ENCODE measurements around the gene MALRD1. TPM values are rescaled to one million over a fixed set of nuclear protein-coding genes. Genes with fewer than 3 reads are reported as not detected.
A peak's percentile ranks its signal among the peaks of the same experiment; 100 is the strongest.

Gene MALRD1
- total RNA-seq, 1 experiment from 2014 or later, result 8.2 TPM

DNA sequence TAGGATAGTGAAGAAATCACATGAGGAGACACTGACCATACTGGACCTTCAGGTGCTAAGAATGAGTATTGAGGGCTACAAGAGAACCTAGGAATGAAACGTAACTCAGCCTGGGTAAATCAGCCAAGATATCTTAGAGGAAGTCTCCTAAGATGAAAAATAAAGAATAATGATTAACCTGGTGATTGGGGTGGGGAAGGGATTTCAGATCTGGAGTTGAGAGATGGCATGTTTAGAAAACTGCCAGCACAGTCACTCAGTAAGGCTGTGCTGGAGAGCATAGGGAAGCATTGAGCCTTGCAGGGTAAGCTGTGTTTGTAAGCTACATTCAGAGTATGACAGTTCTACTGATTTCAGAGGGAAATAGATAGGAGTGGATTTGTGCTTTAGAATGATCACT lies 1.9 kb upstream of the MALRD1 start:
- Mint-ChIP-seq H3K27ac (ENCODE audit: unreplicated experiment) (peak overlapping the region; percentile 7), H3K9me3 (ENCODE audit: unreplicated experiment) (no peaks in the 10 kb centered on the region), H3K4me3 (ENCODE audit: unreplicated experiment) (peak overlapping the region; percentile 1), H3K36me3 (ENCODE audit: insufficient read depth, unreplicated experiment) (no peaks in the 10 kb centered on the region), H3K4me1 (ENCODE audit: low read depth, unreplicated experiment) (peaks cover 26% of the 10 kb centered on the region), H3K27me3 (ENCODE audit: insufficient read depth, unreplicated experiment) (no peaks in the 10 kb centered on the region)
- Histone ChIP-seq H3K4me1 (peaks cover 11% of the 10 kb centered on the region), H3K4me3 (ENCODE audit: low read depth, low read length) (no peak overlapping the region), H3K9me3 (no peaks in the 10 kb centered on the region), H3K27me3 (replicated peaks; ENCODE audit: control insufficient read depth, insufficient read depth, low read length) (no peaks in the 10 kb centered on the region), H3K36me3 (ENCODE audit: control insufficient read depth, insufficient read depth, low read length) (peaks cover 3% of the 10 kb centered on the region)
- POLR2A ChIA-PET, result no interaction called here
- TF ChIP-seq, protein P1, sequence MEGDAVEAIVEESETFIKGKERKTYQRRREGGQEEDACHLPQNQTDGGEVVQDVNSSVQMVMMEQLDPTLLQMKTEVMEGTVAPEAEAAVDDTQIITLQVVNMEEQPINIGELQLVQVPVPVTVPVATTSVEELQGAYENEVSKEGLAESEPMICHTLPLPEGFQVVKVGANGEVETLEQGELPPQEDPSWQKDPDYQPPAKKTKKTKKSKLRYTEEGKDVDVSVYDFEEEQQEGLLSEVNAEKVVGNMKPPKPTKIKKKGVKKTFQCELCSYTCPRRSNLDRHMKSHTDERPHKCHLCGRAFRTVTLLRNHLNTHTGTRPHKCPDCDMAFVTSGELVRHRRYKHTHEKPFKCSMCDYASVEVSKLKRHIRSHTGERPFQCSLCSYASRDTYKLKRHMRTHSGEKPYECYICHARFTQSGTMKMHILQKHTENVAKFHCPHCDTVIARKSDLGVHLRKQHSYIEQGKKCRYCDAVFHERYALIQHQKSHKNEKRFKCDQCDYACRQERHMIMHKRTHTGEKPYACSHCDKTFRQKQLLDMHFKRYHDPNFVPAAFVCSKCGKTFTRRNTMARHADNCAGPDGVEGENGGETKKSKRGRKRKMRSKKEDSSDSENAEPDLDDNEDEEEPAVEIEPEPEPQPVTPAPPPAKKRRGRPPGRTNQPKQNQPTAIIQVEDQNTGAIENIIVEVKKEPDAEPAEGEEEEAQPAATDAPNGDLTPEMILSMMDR (IDR thresholded peaks at IDR 0.05; ENCODE audit: insufficient read depth in 1 of 2, low read depth in 1 of 2, low read length in 1 of 2, severe bottlenecking in 1 of 2, unreplicated experiment in 1 of 2), result no peak
- intact Hi-C loops (cut with micrococcal nuclease; ENCODE audit: unreplicated experiment), result loop anchor here (5.0 kb wide), 1 partner anchor 359 kb away; no protein-coding TSS in a partner anchor
- no peak for DNase-seq
- BruUV-seq (replicated peaks), result no TSS peak
- CTCF ChIA-PET, result no interaction called here

GRCh38 chr10:19048891-19049290 lies 290 bp downstream of the MALRD1 start:
- Mint-ChIP-seq H3K4me3 (ENCODE audit: unreplicated experiment) (peak overlapping the region; percentile 64), H3K4me1 (ENCODE audit: low read depth, unreplicated experiment) (peaks cover 26% of the 10 kb centered on the region), H3K36me3 (ENCODE audit: insufficient read depth, unreplicated experiment) (peaks cover 10% of the 10 kb centered on the region), H3K9me3 (ENCODE audit: unreplicated experiment) (peaks cover 13% of the 10 kb centered on the region), H3K27ac (ENCODE audit: unreplicated experiment) (peak overlapping the region; percentile 13), H3K27me3 (ENCODE audit: insufficient read depth, unreplicated experiment) (no peaks in the 10 kb centered on the region)
- TF ChIP-seq, protein P1 (IDR thresholded peaks at IDR 0.05; ENCODE audit: insufficient read depth in 1 of 2, low read depth in 1 of 2, low read length in 1 of 2, severe bottlenecking in 1 of 2, unreplicated experiment in 1 of 2), result no peak
- H3K36me3 ChIP-seq (ENCODE audit: control insufficient read depth, insufficient read depth, low read length), result peaks cover 7% of the 10 kb centered on the region
- POLR2A ChIA-PET, result no interaction called here
- no peaks in the 10 kb centered on the region for H3K27me3 ChIP-seq (replicated peaks; ENCODE audit: control insufficient read depth, insufficient read depth, low read length)
- peak overlapping the region; percentile 27 for H3K4me3 ChIP-seq (ENCODE audit: low read depth, low read length)
- H3K9me3 ChIP-seq, result no peaks in the 10 kb centered on the region
- DNase-seq, result peak in 1 of 2 experiments; percentile 26
- intact Hi-C loops (cut with micrococcal nuclease; ENCODE audit: unreplicated experiment), result loop anchor here (1.0 to 5.0 kb wide), 4 partner anchors 9 to 362 kb away; no protein-coding TSS in a partner anchor
- CTCF ChIA-PET, result interaction anchor here (0.5 kb wide), 1 partner anchor 11 kb away, joined by 3 read pairs; no protein-coding TSS in a partner anchor
- H3K4me1 ChIP-seq, result peaks cover 11% of the 10 kb centered on the region
- TSS peak; percentile 58 for BruUV-seq (replicated peaks)

DNA sequence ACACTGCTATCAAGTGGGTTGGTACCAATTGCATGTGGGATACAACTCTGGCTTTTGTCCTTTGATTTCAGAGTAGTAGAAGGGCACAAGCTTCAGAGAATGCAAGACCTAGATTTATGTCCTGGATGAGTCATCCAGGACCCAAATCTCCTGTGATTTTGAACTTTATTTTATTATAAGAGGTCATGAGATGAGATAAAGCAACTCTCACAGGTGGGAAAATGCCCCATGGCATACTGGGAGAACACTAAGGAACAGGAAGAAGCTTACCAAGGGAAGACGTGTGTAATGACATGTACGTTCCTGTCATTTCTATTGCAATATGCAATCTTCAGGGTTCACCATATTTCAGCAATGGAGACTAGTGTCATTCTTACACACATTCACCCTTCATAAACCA lies 966 bp downstream of the MALRD1 start:
- Mint-ChIP-seq H3K36me3 (ENCODE audit: insufficient read depth, unreplicated experiment) (peaks cover 10% of the 10 kb centered on the region), H3K27ac (ENCODE audit: unreplicated experiment) (peak overlapping the region; percentile 13), H3K4me1 (ENCODE audit: low read depth, unreplicated experiment) (peaks cover 30% of the 10 kb centered on the region), H3K9me3 (ENCODE audit: unreplicated experiment) (peaks cover 13% of the 10 kb centered on the region), H3K4me3 (ENCODE audit: unreplicated experiment) (peak overlapping the region; percentile 64), H3K27me3 (ENCODE audit: insufficient read depth, unreplicated experiment) (no peaks in the 10 kb centered on the region)
- TF ChIP-seq, protein P1 (IDR thresholded peaks at IDR 0.05; ENCODE audit: insufficient read depth in 1 of 2, low read depth in 1 of 2, low read length in 1 of 2, severe bottlenecking in 1 of 2, unreplicated experiment in 1 of 2), result no peak
- no peaks in the 10 kb centered on the region for H3K27me3 ChIP-seq (replicated peaks; ENCODE audit: control insufficient read depth, insufficient read depth, low read length)
- intact Hi-C loops (cut with micrococcal nuclease; ENCODE audit: unreplicated experiment), result loop anchor here (5.0 kb wide), 1 partner anchor 362 kb away; no protein-coding TSS in a partner anchor
- no peak for DNase-seq
- peaks cover 11% of the 10 kb centered on the region for H3K4me1 ChIP-seq
- BruUV-seq (replicated peaks), result no TSS peak
- H3K9me3 ChIP-seq, result no peaks in the 10 kb centered on the region
- CTCF ChIA-PET, result no interaction called here
- peaks cover 7% of the 10 kb centered on the region for H3K36me3 ChIP-seq (ENCODE audit: control insufficient read depth, insufficient read depth, low read length)
- H3K4me3 ChIP-seq (ENCODE audit: low read depth, low read length), result peak overlapping the region; percentile 27
- POLR2A ChIA-PET, result no interaction called here
